H7 (cell line): ENCODE data around the gene NFYB. TPM values are rescaled to one million over a fixed set of nuclear protein-coding genes. Genes with fewer than 3 reads are reported as not detected.

Experiments
- DNase-seq: peaks from one replicate; pipeline ENCODE4 v3.0.0; 2012
- H3K27me3 ChIP-seq: 2 replicates; pipeline ENCODE4 v1.6.0; 2011; ENCODE audit warnings: mild to moderate bottlenecking, low read length; ENCODE audit not compliant: control insufficient read depth, insufficient read depth
- H3K36me3 ChIP-seq: replicated peaks from 2 replicates; pipeline ENCODE4 v1.5.1; 2011; ENCODE audit warnings: low read length; ENCODE audit not compliant: control insufficient read depth, insufficient read depth
- H3K4me3 ChIP-seq: 2 replicates; pipeline ENCODE4 v1.5.1; 2011; ENCODE audit warnings: low read depth, mild to moderate bottlenecking, control low read depth, low read length, moderate library complexity; ENCODE audit not compliant: insufficient read depth
- total RNA-seq: library from RNA; depleted of rRNA; stranded (reverse); fragments of >200 nt; shearing (Covaris generic); gene quantifications from 2 replicates; pipeline ENCODE4 v1.2.3, GENCODE V29; 2014

Gene NFYB
- total RNA-seq, 1 experiment from 2014 or later = 22.5 TPM

DNA sequence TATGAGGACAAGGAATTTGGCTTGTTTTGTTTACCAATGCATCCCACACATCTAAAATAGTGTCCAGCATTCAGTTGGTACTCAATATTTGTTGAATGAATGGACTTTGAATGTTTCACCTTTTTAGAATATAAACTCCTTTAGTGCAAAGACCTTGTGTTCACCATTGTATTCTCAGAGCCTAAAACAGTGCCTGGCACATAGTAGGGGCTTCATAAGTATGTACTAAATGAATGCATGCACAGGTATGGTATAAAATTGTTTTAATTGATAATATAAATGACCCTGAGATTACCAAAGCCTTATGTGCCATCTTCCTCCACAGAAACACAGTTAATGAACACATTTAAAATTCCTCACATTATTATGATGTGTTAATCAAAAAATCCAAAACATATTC, 5.0 kb upstream of the NFYB start:
- Histone ChIP-seq H3K4me3 (no peak overlapping the region), H3K27me3 (no peaks in the 10 kb centered on the region; the same call in 1 of the 2 replicates), H3K36me3 (no peaks in the 10 kb centered on the region)
- no peak for DNase-seq

DNA sequence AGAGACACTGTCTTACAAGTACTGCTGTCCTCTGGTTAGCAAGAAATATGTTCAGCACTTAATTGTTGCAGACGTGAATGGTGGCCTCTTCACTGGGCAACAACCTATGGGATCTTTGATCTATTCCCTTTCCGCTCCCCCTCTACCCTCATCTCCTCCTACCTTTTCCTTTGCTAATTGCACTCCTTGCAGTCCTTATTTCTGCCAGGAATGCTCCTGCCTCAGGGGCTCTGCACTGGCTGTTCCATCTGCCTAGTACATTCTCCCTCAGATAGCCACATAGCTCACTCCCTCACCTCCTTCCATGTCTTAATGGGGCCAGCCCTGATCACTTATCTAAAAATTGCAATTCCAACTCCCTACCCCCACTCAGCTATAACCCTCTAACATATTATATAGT, 4.5 kb upstream of the NFYB start:
- peak; percentile 35 for DNase-seq
- no peak overlapping the region for H3K4me3 ChIP-seq
- H3K36me3 ChIP-seq = no peaks in the 10 kb centered on the region
- no peaks in the 10 kb centered on the region; the same call in 1 of the 2 replicates for H3K27me3 ChIP-seq

DNA sequence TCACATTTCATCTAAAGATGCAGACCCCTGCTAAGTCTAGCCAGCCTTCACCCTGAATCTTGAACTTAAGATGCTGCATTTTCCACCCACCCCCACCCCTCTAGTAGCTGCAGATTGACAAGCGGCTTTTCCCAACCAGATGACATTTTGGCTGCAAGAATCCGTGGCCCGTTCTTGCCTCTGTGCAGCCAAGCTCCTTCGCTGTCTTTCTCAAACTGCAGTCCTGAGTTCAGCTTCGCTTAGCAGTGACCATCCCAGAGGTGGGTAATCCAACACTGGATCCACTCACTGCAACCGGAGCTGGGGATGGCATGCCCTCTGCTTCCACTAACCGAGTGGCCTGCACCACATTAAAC, 765 bp upstream of the NFYB start:
- DNase-seq = no peak
- H3K27me3 ChIP-seq = no peaks in the 10 kb centered on the region; the same call in 1 of the 2 replicates

DNA sequence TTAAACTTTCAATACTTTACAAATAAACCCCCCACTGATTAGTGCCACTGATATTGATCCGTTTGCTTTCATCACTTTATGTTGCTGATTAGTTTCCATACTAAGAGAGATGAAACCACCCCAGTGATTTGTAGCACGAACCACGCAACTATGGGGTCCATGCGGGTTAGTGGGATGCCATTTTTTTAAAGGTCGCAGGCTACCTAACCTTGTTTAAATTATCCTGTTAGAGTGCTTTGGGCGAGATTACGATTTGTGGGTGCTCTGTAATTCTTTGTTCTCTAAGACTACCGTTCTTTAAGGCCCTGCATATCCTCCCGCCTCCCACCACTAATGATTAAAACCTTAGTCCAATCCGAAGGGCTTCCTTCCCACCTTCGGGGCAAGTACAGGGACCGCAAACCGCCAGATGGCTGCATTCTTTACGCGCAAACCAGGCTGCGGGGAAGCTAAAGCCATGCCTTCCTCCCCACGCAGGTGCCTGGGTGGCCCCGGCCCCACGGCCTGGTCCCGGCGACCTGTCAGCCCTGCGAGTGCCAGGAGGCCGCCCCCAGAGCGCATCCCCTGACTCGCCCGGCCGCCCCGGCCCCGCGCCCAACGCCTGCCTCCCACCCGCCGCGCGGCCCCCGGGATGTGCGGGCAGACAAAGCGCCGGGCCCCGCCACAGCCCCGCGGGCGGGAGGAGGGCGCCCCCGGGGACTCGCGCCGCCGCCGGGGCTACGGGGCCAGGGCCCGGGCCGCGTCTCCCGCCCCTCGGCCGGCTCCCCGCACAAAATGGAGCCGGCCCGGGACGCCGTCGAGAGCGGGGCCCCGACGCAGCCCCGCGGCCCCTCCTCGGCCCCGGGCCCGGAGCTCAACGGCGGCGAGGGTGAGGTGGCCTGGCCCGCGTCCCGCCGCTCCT, 759 bp downstream of the NFYB start:
- H3K27me3 ChIP-seq = no peaks in the 10 kb centered on the region; the same call in 1 of the 2 replicates
- H3K36me3 ChIP-seq = peaks cover 9% of the 10 kb centered on the region
- peak overlapping the region; percentile 87 for H3K4me3 ChIP-seq
- DNase-seq = peak; percentile 77

More for the DNA sequence above, 765 bp upstream of the NFYB start:
- Histone ChIP-seq H3K36me3 (peaks cover 4% of the 10 kb centered on the region), H3K4me3 (peak overlapping the region; percentile 46)

DNA sequence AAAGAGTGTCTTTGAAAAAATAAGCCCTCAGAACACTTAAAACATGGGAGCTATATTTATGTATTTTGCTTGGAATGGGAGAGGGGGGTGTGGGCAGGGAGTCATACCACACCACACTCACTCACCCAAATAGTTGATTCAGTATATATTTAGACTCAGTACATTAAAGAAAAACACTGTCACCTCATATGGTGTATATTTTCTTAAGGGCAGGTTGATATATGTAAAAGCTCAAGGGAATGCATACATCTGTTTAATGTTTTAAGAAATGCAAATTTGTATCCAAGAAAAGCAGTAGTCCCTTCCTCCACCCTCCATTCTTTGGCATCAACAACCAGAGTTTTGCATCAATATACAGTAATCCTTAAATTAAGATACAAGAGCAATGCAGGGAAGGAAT, 1.4 kb downstream of the NFYB start:
- DNase-seq = no peak
- H3K36me3 ChIP-seq = peaks cover 9% of the 10 kb centered on the region
- peak overlapping the region; percentile 87 for H3K4me3 ChIP-seq
- no peaks in the 10 kb centered on the region; the same call in 1 of the 2 replicates for H3K27me3 ChIP-seq

DNA sequence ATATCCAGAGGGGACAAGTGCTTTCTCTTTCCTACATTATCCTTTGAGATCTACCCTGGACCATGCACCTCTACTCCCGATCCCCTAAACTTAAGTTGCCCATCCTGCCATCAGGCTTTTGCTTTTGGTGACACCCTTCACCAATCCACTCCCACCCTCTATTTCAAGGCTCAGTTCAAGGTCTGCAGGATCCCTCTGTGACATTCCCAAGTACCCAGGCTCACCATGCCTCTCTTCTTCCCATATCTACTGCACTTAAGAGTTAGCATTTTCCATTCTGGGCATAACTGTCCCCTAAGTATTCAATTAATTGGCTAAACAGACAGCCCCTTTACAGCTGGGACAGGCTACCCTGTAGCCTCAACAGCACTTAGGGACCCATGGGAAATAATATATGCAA, 3.1 kb downstream of the NFYB start:
- Histone ChIP-seq H3K4me3 (no peak overlapping the region), H3K36me3 (peaks cover 10% of the 10 kb centered on the region), H3K27me3 (no peaks in the 10 kb centered on the region; the same call in 1 of the 2 replicates)
- DNase-seq = no peak

DNA sequence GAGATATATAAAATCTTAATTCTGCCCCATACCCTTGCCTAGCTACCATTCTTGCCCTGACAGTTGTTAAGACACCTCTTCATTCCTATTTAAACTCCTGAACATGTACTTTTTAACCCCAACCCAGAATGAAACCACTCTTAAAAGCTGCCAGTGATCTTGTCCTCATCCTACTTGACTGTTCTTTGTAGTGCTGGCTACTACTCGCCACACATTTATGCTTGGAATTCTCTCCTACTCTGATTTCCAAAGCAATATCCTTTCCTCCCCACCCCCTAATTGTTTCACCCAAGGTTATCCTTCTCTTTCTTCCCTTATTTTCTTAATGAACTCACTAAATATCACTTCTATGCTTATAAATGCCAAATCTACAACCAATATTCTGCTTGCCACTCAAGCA, 4.1 kb downstream of the NFYB start:
- DNase-seq = no peak
- no peaks in the 10 kb centered on the region; the same call in 1 of the 2 replicates for H3K27me3 ChIP-seq

DNA sequence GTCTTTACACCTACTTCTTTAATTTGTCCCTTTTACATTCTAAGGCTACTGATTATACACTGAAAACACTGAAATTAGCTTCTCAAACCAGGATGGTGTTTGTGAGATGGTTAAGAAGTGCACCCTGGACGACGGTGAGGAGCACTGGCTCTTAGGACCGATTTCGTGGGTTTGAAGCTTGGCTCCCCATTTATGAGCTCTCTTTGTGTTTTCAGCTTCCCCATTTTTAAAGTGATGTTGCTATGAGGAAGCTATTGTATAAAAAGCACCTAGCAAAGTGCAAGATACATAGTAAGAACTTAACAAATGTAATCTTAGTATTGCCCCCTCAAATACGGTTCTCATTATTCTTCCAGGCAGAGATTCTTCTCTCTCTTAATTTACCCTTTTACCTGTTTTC, 4.7 kb downstream of the NFYB start:
- Histone ChIP-seq H3K4me3 (no peak overlapping the region), H3K36me3 (peaks cover 13% of the 10 kb centered on the region)
- DNase-seq = no peak

More for the DNA sequence above, 4.1 kb downstream of the NFYB start:
- no peak overlapping the region for H3K4me3 ChIP-seq
- peaks cover 13% of the 10 kb centered on the region for H3K36me3 ChIP-seq

DNA sequence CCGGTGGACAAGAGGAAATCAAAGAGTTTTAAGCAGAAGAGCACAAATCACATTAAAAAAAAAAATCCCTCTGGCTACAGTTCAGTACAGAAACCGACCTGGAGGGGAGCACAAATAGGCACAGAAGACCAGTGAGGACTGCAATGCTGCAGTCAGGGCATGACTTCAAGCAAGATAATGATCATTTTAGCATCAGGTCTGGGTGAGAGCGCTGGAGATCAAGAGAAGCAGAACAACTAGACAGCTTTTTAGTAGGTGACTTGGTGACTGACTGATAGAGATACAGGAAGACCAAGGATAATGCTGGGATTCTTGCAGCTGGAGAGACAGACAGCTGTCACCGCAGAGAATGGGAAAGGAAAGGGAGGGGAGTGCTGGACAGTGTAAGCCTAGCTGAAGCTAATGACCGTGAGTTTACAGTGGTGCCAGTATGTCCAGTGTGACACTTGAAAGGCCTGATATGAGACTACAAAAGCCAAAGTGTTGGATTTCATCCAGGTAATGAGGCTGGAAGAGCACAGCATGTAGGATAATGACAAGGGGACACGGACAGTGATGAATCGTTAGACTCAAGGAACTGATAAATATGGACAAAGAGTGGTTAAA, 5.6 kb downstream of the NFYB start:
- no peak for DNase-seq
- H3K4me3 ChIP-seq = no peak overlapping the region
- peaks cover 16% of the 10 kb centered on the region for H3K36me3 ChIP-seq
- no peaks in the 10 kb centered on the region for H3K27me3 ChIP-seq

More for the DNA sequence above, 4.7 kb downstream of the NFYB start:
- H3K27me3 ChIP-seq = no peaks in the 10 kb centered on the region

DNA sequence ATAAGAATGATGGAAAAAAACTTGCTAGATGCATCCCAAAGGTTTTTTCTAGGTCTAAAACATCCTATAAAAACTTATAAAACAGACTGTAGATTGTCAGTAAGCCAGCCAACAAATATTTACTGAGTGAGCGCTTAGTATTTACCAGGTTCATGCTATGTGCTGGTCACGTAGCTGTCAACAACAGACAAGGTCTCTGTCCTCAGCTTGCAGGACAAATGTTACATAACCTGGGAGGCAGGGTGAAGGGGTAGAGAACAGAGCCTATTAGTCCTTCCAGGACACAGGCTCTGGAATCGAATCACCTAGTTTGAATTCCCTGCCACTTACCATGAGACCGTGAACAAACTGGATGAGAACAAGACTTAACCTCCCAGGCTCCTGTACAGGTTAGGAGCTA, 6.4 kb downstream of the NFYB start:
- peaks cover 17% of the 10 kb centered on the region for H3K36me3 ChIP-seq
- no peaks in the 10 kb centered on the region for H3K27me3 ChIP-seq
- H3K4me3 ChIP-seq = no peak overlapping the region
- DNase-seq = no peak

DNA sequence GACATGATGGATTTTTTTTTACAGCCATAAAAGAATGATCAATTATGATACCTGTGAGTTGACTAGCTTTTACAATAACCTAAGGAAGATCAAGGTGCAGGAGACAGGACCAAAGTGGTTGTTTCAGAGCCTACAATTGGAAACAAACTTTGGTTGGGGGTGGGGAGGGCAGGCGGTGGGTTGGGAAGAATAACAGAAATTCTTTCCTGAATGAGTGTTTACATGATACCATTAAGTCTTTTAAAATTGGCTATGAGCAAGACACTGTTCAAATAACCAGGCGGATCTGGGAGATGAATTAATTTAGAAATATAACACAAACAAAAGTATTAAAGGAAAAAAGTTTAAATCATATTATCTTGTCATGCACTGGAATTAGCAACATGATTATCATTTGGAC, 7.2 kb downstream of the NFYB start:
- peaks cover 18% of the 10 kb centered on the region for H3K36me3 ChIP-seq
- DNase-seq = no peak
- no peak overlapping the region for H3K4me3 ChIP-seq
- no peaks in the 10 kb centered on the region for H3K27me3 ChIP-seq

DNA sequence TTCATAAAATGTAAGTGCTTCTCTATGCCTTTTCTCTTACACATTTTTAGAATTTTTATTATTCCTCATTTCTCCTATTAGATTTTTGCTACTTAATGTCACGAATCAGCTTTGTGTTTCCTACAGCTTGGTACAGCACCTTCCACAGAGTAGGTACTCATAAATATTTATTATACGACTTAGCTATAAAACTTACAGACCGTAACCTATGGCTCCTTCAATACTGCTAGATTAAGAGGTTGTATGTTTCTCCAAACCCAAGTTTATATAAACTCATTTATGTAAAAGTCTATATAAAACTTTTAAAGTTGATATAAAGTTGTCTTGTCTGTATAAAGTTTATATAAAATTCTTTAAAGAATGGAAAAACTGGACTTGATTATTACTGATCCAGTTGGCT, 11.5 kb downstream of the NFYB start:
- Histone ChIP-seq H3K27me3 (no peaks in the 10 kb centered on the region), H3K4me3 (no peak overlapping the region), H3K36me3 (peaks cover 13% of the 10 kb centered on the region)

DNA sequence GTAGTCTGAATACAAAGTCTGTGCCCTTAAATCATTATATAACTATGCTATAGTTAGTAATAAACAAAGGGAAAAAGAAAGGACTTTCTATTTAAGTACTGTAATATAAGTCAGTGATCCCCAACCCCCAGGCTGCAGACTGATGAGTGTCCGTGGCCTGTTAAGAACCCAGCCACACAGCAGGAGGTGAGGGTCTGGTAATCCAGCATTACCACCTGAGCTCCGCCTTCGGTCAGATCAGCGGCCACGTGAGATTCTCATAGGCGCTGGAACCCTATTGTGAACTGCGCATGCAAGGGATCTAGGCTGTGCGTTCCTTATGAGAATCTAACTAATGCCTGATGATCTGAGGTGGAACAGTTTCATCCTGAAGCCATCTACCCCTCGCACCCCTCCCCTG, 15.7 kb downstream of the NFYB start:
- DNase-seq = no peak
- Histone ChIP-seq H3K27me3 (no peaks in the 10 kb centered on the region), H3K36me3 (peaks cover 10% of the 10 kb centered on the region), H3K4me3 (no peak overlapping the region)

More for the DNA sequence above, 11.5 kb downstream of the NFYB start:
- no peak for DNase-seq

DNA sequence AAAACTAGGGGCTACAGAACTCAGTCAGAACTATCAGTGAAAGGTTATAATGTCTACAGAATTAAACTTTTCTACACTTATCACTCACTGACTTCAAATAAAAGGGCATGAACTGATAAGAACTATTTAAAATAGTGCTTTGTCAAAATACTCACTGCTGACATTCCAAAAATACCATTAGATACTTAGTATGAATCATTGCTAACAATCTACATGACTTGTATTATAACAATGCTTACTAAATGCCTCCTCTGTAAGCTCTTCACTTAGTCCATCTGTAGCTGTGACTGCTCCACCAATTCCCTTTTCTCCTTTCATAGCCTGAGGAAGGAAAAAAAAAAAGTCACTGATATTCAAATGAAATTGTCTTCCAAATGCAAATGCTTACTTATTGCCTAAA, 17.0 kb downstream of the NFYB start:
- Histone ChIP-seq H3K27me3 (no peaks in the 10 kb centered on the region), H3K36me3 (peaks cover 9% of the 10 kb centered on the region), H3K4me3 (no peak overlapping the region)
- no peak for DNase-seq

DNA sequence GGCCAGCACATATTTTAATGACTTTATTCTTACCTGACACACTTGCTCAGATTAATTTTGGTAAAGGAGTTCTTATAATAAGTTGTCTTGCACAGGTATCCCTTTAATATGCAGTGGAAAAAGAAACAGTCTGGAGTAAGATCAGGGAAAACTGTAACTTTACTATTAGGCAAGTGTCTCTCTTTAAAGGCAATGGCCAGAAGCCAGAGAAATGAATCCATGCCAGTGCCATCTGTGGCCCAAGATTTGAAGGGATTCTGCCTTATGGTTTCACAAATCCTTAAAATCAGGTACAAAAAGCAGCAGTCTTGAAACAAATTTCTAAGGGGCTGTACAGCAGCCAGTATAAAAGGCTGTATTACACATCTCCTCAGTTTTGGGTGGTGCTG, 22.4 kb downstream of the NFYB start:
- H3K36me3 ChIP-seq = no peaks in the 10 kb centered on the region; the same call in none of the 2 replicates
- no peak overlapping the region for H3K4me3 ChIP-seq
- H3K27me3 ChIP-seq = no peaks in the 10 kb centered on the region
- no peak for DNase-seq
